GM23338 (cell line): ENCODE data around the gene IMMP2L.

ENCODE experiments used
- CREB1 ChIP-seq: fragments of 250-450 bp; sonication (Bioruptor Pico); IDR thresholded peaks from 2 replicates; pipeline ENCODE4 v1.5.0; 2020; ENCODE audit warnings: low read depth, mild to moderate bottlenecking, moderate library complexity
- CTCF ChIP-seq, 2 experiments: fragments of 200-600 bp in 1 of 2; sonication (generic) in 1 of 2; conservative IDR thresholded peaks; 2 replicates each; pipeline versions ENCODE4 v1.5.1 to v1.6.1; 2016 to 2017; ENCODE audit warnings: antibody characterized with exemption in 2 of 2, low read depth in 2 of 2, mild to moderate bottlenecking in 2 of 2, moderate library complexity in 1 of 2
- ETS1 ChIP-seq: IDR thresholded peaks from 2 replicates; pipeline ENCODE4 v1.6.1; 2016; ENCODE audit warnings: antibody characterized with exemption
- EZH2 ChIP-seq: fragments of 200-600 bp; sonication (generic); IDR thresholded peaks from one replicate; pipeline ENCODE4 v1.8.0; 2017; ENCODE audit warnings: antibody characterized with exemption, mild to moderate bottlenecking, low read depth; ENCODE audit not compliant: unreplicated experiment
- EZH2phosphoT487 ChIP-seq: fragments of 200-600 bp; sonication (generic); IDR thresholded peaks from one replicate; pipeline ENCODE4 v1.8.1; 2018; ENCODE audit warnings: antibody characterized with exemption; ENCODE audit not compliant: unreplicated experiment
- JUNB ChIP-seq: IDR thresholded peaks from one replicate; pipeline ENCODE4 v1.6.1; 2016; ENCODE audit warnings: antibody characterized with exemption; ENCODE audit not compliant: unreplicated experiment
- NANOG ChIP-seq: IDR thresholded peaks from 2 replicates; pipeline ENCODE4 v1.6.1; 2016; ENCODE audit warnings: antibody characterized with exemption, borderline replicate concordance
- POLR2AphosphoS5 ChIP-seq: IDR thresholded peaks from 2 replicates; pipeline ENCODE4 v1.6.1; 2016; ENCODE audit warnings: antibody characterized with exemption, low read depth
- REST ChIP-seq: IDR thresholded peaks from one replicate; pipeline ENCODE4 v1.6.1; 2018; ENCODE audit warnings: antibody characterized with exemption; ENCODE audit not compliant: unreplicated experiment
- STAT1 ChIP-seq: IDR thresholded peaks from one replicate; pipeline ENCODE4 v1.6.1; 2016; ENCODE audit warnings: antibody characterized with exemption; ENCODE audit not compliant: unreplicated experiment
- ZNF114 ChIP-seq: fragments of 250-450 bp; sonication (Bioruptor Pico); IDR thresholded peaks from 2 replicates; pipeline ENCODE4 v1.5.0; 2020; ENCODE audit warnings: mild to moderate bottlenecking, moderate library complexity
- ZNF331 ChIP-seq: fragments of 250-450 bp; sonication (Bioruptor Pico); IDR thresholded peaks from 2 replicates; pipeline ENCODE4 v1.5.0; 2020; ENCODE audit warnings: low read depth, mild to moderate bottlenecking, moderate library complexity
- ZNF462 ChIP-seq: fragments of 250-450 bp; sonication (Bioruptor Pico); IDR thresholded peaks from 2 replicates; pipeline ENCODE4 v1.5.0; 2020; ENCODE audit warnings: mild to moderate bottlenecking, moderate library complexity

GRCh38 chr7:111145472-111145871 is 416.8 kb downstream of the IMMP2L start:
- TF ChIP-seq EZH2 (no peak), CTCF (conservative IDR thresholded peaks at IDR 0.05; ENCODE audit: low read depth in 2 of 2) (no peak), POLR2AphosphoS5 (no peak), EZH2phosphoT487 (no peak), JUNB (no peak), CREB1 (CRISPR knock-in tag) (no peak), ETS1 (no peak), REST (no peak), STAT1 (no peak), ZNF114 (no peak), NANOG (no peak), ZNF331 (CRISPR knock-in tag) (no peak), ZNF462 (CRISPR knock-in tag) (no peak)
